Uterus (tissue), 2 donors: Measurements from ENCODE around the gene TMEM183A.

Experiments used
- CTCF ChIP-seq, 4 experiments: fragments of 200-600 bp in 2 of 4; fragments of 450-650 bp in 2 of 4; sonication (generic) in 2 of 4; IDR thresholded peaks; one replicate each; pipeline ENCODE4 v1.5.1; 2016 to 2019; ENCODE audit warnings: antibody characterized with exemption in 4 of 4, mild to moderate bottlenecking in 2 of 4, moderate library complexity in 1 of 4
- POLR2A ChIP-seq, 2 donors: fragments of 450-650 bp; IDR thresholded peaks; one replicate each; pipeline ENCODE4 v1.6.1; 2016; ENCODE audit warnings: antibody characterized with exemption in 2 of 2, mild to moderate bottlenecking in 1 of 2, moderate library complexity in 1 of 2

- TF ChIP-seq CTCF (IDR thresholded peaks at IDR 0.05) = peak; percentile 58 to 74 (median 68)
- TF ChIP-seq POLR2A (IDR thresholded peaks at IDR 0.05) = no peak
Measured at GRCh38 chr1:202998836-202999750, 8.1 kb upstream of the TMEM183A start.
